ENCODE results near the gene EMC10.

DNA sequence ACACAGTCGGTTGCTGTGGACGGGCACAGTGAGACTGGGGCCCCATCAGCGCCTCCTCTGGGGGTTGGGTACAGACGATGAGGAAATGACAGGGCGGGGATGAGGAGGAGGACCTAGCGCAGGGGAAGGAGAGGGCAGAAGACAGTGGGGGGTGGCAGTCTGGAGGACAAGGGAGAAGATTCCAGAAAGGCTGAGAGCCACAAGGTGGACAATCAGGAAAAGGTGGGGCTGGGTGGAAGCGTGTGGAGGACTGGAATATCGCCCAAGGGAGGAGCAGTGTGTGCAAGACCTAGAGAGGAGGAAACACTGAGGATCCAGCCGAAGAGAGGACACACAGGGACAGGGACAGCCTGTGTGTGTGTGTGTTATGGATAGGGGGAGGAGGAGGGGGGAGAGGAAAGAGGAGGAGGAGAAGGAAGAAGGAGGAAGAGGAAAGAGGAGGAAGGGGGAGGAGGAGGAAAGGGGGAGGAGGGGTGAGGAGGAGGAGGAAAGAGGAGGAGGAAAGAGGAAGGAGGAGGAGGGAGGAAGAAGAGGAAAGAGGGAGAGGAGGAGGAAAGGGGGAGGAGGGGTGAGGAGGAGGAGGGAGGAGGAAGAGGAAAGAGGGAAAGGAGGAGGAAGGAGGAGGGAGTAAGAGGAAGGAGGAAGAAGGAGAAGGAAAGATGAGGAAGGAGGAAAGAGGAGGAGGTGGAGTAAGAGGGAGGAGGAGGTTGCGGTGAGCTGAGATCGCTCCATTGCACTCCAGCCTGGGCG, 16.2 kb downstream of the EMC10 start:
- TF ChIP-seq ZNF274 (IDR thresholded peaks at IDR 0.05; ENCODE audit: low read depth, low read length) (no peak), YY1 (IDR thresholded peaks at IDR 0.05; ENCODE audit: insufficient read depth, insufficient read length) (no peak)
